IMR-90 (cell line): Measurements from ENCODE around the gene SRR. TPM values are rescaled to one million over a fixed set of nuclear protein-coding genes. Genes with fewer than 3 reads are reported as not detected.

ENCODE experiments used
- ATAC-seq: fragments of 200-7000 bp; cut with Tn5 transposase; 2 replicates; pipeline ENCODE4 v1.9.1; 2020; ENCODE audit warnings: low read depth, mild to moderate bottlenecking, moderate library complexity
- BruUV-seq: library from RNA; stranded (reverse); fragments of 400-500 nt; replicated peaks from 2 replicates; lab custom pipeline; 2021; lab: Mats Ljungman, UMichigan
- CTCF ChIA-PET: fragments of 300-600 bp; formaldehyde crosslinking; extraction: SDS; loops from one replicate; lab custom pipeline; 2021; ENCODE audit warnings: antibody characterized with exemption; lab: Yijun Ruan, JAX
- POLR2A ChIA-PET: fragments of 300-600 bp; sonication (Branson Sonifier 250); formaldehyde crosslinking; loops from one replicate; lab custom pipeline; 2022; ENCODE audit warnings: antibody characterized with exemption; ENCODE audit not compliant: unreplicated experiment; lab: Charles Lee
- DNase-seq: peaks from one replicate; pipeline ENCODE4 v3.0.0; 2013
- H2AFZ ChIP-seq: replicated peaks from 2 replicates; pipeline ENCODE3; 2013; ENCODE audit warnings: low read length, mild to moderate bottlenecking; ENCODE audit not compliant: poor library complexity
- H2AK5ac ChIP-seq: 2 replicates; pipeline ENCODE4 v1.6.1; 2013; ENCODE audit warnings: low read depth, low read length, inconsistent platforms
- H2AK9ac ChIP-seq: replicated peaks from 2 replicates; pipeline ENCODE3; 2013; ENCODE audit warnings: mild to moderate bottlenecking, low read depth, low read length, moderate library complexity; ENCODE audit not compliant: poor library complexity
- H2BK120ac ChIP-seq: 2 replicates; pipeline ENCODE4 v1.6.1; 2013; ENCODE audit warnings: low read depth, low read length, inconsistent platforms
- H2BK15ac ChIP-seq: 3 replicates; pipeline ENCODE4 v1.6.1; 2013; ENCODE audit warnings: low read depth, low read length, inconsistent platforms
- H2BK20ac ChIP-seq: 2 replicates; pipeline ENCODE4 v1.6.1; 2013; ENCODE audit warnings: low read depth, mild to moderate bottlenecking, inconsistent platforms, low read length, moderate library complexity
- H2BK5ac ChIP-seq: 2 replicates; pipeline ENCODE4 v1.6.1; 2013; ENCODE audit warnings: mild to moderate bottlenecking, low read depth, low read length, inconsistent platforms; ENCODE audit not compliant: poor library complexity, severe bottlenecking
- H3K14ac ChIP-seq: replicated peaks from 2 replicates; pipeline ENCODE4 v1.6.1; 2013; ENCODE audit warnings: low read depth, low read length, inconsistent platforms
- H3K18ac ChIP-seq: 2 replicates; pipeline ENCODE4 v1.6.1; 2013; ENCODE audit warnings: low read depth, low read length, control low read depth
- H3K23ac ChIP-seq: 2 replicates; pipeline ENCODE4 v1.6.1; 2013; ENCODE audit warnings: low read depth, low read length, inconsistent platforms
- H3K27ac ChIP-seq: 2 replicates; pipeline ENCODE4 v1.5.1; 2013; ENCODE audit warnings: mild to moderate bottlenecking, control low read depth, low read length; ENCODE audit not compliant: insufficient read depth
- H3K27me3 ChIP-seq: 2 replicates; pipeline ENCODE4 v1.6.1; 2013; ENCODE audit warnings: low read length; ENCODE audit not compliant: control insufficient read depth, insufficient read depth
- H3K36me3 ChIP-seq: 2 replicates; pipeline ENCODE4 v1.6.1; 2013; ENCODE audit warnings: low read length, mixed read lengths; ENCODE audit not compliant: control insufficient read depth, insufficient read depth
- H3K4ac ChIP-seq: 2 replicates; pipeline ENCODE4 v1.6.1; 2013; ENCODE audit warnings: low read depth, low read length, inconsistent platforms
- H3K4me1 ChIP-seq: 2 replicates; pipeline ENCODE4 v1.6.1; 2013; ENCODE audit warnings: low read length, mixed read lengths; ENCODE audit not compliant: control insufficient read depth, insufficient read depth
- H3K4me2 ChIP-seq: 2 replicates; pipeline ENCODE4 v1.6.1; 2013; ENCODE audit warnings: low read depth, mild to moderate bottlenecking, control low read depth, low read length, moderate library complexity
- H3K4me3 ChIP-seq: 2 replicates; pipeline ENCODE4 v1.5.1; 2013; ENCODE audit warnings: low read depth, mild to moderate bottlenecking, control low read depth, low read length, moderate library complexity; ENCODE audit not compliant: insufficient read depth
- H3K56ac ChIP-seq: 2 replicates; pipeline ENCODE4 v1.6.1; 2013; ENCODE audit warnings: low read length, inconsistent platforms; ENCODE audit not compliant: insufficient read depth; ENCODE audit errors: extremely low read depth
- H3K79me1 ChIP-seq, 2 experiments: 2 replicates each; pipeline ENCODE4 v1.6.1; 2013; ENCODE audit warnings: low read length in 2 of 2, inconsistent platforms in 1 of 2, low read depth in 1 of 2
- H3K9ac ChIP-seq: 2 replicates; pipeline ENCODE4 v1.6.1; 2013; ENCODE audit warnings: low read depth, low read length, control low read depth
- H3K9me1 ChIP-seq: 2 replicates; pipeline ENCODE4 v1.6.1; 2013; ENCODE audit warnings: low read length, inconsistent platforms; ENCODE audit not compliant: insufficient read depth
- H3K9me3 ChIP-seq: 2 replicates; pipeline ENCODE4 v1.6.1; 2013; ENCODE audit warnings: low read length; ENCODE audit not compliant: control insufficient read depth, insufficient read depth
- H4K20me1 ChIP-seq: 2 replicates; pipeline ENCODE4 v1.6.1; 2013; ENCODE audit warnings: low read length, inconsistent platforms; ENCODE audit not compliant: insufficient read depth
- H4K5ac ChIP-seq: 2 replicates; pipeline ENCODE4 v1.6.1; 2013; ENCODE audit warnings: mild to moderate bottlenecking, low read depth, low read length, control low read depth
- H4K8ac ChIP-seq, 2 experiments: 2 replicates each; pipeline ENCODE4 v1.6.1; 2013; ENCODE audit warnings: low read depth in 2 of 2, low read length in 2 of 2, control low read depth in 1 of 2, inconsistent platforms in 1 of 2
- H4K91ac ChIP-seq: 2 replicates; pipeline ENCODE4 v1.6.1; 2013; ENCODE audit warnings: low read depth, low read length, inconsistent platforms; ENCODE audit not compliant: insufficient read depth
- NFE2L2 ChIP-seq: fragments of 150-350 bp; IDR thresholded peaks from 2 replicates; pipeline ENCODE4 v1.6.1; 2016; ENCODE audit warnings: low read depth, mild to moderate bottlenecking, low read length
- RFX5 ChIP-seq: IDR thresholded peaks from 2 replicates; pipeline ENCODE4 v1.8.0; 2012; ENCODE audit warnings: low read depth, mild to moderate bottlenecking, low read length, moderate library complexity
- WGBS, 2 experiments: methylation state at CpG; one replicate each; pipeline versions ENCODE4 v1.1.5 to v1.1.7; 2013; ENCODE audit warnings: missing lambda C conversion rate in 2 of 2; ENCODE audit not compliant: insufficient read length in 1 of 2; ENCODE audit errors: extremely low coverage in 2 of 2; 5-methylcytosine and 5-hydroxymethylcytosine counted together
- dilution Hi-C: fragments of 300-500 bp; cut with HindIII; formaldehyde crosslinking; loops from one replicate; pipeline ENCODE4 v1.14.3; 2018; ENCODE audit warnings: low sequenced_read_pairs; ENCODE audit not compliant: unreplicated experiment
- in situ Hi-C: fragments of 300-500 bp; cut with MboI; formaldehyde crosslinking; loops from 3 replicates; pipeline ENCODE4 v1.14.3; 2019; ENCODE audit warnings: low sequenced_read_pairs, inconsistent platforms, mixed read lengths
- intact Hi-C: fragments of 100-400 bp; cut with micrococcal nuclease; formaldehyde crosslinking; loops from 2 replicates; pipeline ENCODE4 v1.10.0; 2022
- polyA plus RNA-seq, 3 experiments: library from polyadenylated mRNA; depleted of rRNA; stranded (reverse); fragments of >200 nt; gene quantifications; 2 replicates each; pipeline ENCODE4 v1.2.3, GENCODE V29; 2012; ENCODE audit warnings: low replicate concordance in 1 of 3
- total RNA-seq: library from RNA; depleted of rRNA; stranded (reverse); fragments of >200 nt; gene quantifications from 2 replicates; pipeline ENCODE4 v1.2.3, GENCODE V29; 2012

The SRR gene
- total and polyA plus RNA-seq, 2 of the 4 experiments (the other 2 are of a cell fraction): 14.5 to 52.7 TPM

GRCh38 chr17:2289878-2290478, 13.8 kb upstream of the SRR start:
- Histone ChIP-seq H3K4me3 (no peak overlapping the region), H3K9me1 (no peaks in the 10 kb centered on the region), H3K27me3 (no peaks in the 10 kb centered on the region), H2BK20ac (no peak overlapping the region), H4K8ac (no peak overlapping the region), H3K36me3 (peaks cover 26% of the 10 kb centered on the region), H2BK5ac (no peak overlapping the region), H2AK5ac (no peak overlapping the region), H3K23ac (no peak overlapping the region), H2BK15ac (no peak overlapping the region), H3K79me1 (peaks cover 14 to 39% of the 10 kb centered on the region in 2 experiments), H3K18ac (no peak overlapping the region), H2AFZ (no peak overlapping the region), H3K56ac (no peak overlapping the region), H3K9ac (no peak overlapping the region), H3K9me3 (no peaks in the 10 kb centered on the region), H3K4me2 (no peak overlapping the region), H3K4ac (no peak overlapping the region), H4K5ac (no peak overlapping the region), H4K20me1 (peaks cover 2% of the 10 kb centered on the region; the same call in 1 of the 2 replicates), H4K91ac (no peak overlapping the region), H3K4me1 (peaks cover 4% of the 10 kb centered on the region; the same call in 1 of the 2 replicates), H3K14ac (no peak overlapping the region), H2BK120ac (no peak overlapping the region), H2AK9ac (no peak overlapping the region), H3K27ac (no peak overlapping the region)
- intact Hi-C loops (no loop called here), in situ Hi-C loops (loop anchor here (10.0 kb wide), 1 partner anchor 385 kb away; no protein-coding TSS in a partner anchor), dilution Hi-C loops (no loop called here)
- CTCF ChIA-PET: interaction anchor here (0.7 kb wide), 1 partner anchor 15 kb away, joined by 9 read pairs; no protein-coding TSS in a partner anchor
- DNase-seq (peak; percentile 40), ATAC-seq (no peak)
- POLR2A ChIA-PET: no interaction called here
- WGBS, 2 experiments: no CpG with 5 or more reads among the region's 5 CpGs
- BruUV-seq: no TSS peak
- TF ChIP-seq RFX5 (peak; percentile 95), NFE2L2 (no peak)
